22Rv1 (cell line): ENCODE data around the gene AHRR.

Source experiments
- H3K27ac ChIP-seq: fragments of 450-650 bp; 2 replicates; pipeline ENCODE4 v1.5.1; 2017
- ZFX ChIP-seq: fragments of 450-650 bp; IDR thresholded peaks from 2 replicates; pipeline ENCODE4 v1.6.1; 2017; ENCODE audit warnings: antibody characterized with exemption, borderline replicate concordance
- TF ChIP-seq, protein P1 (sequence below): fragments of 450-650 bp; IDR thresholded peaks from 2 replicates; pipeline ENCODE4 v1.5.1; 2017; ENCODE audit warnings: mild to moderate bottlenecking

AHRR gene

DNA sequence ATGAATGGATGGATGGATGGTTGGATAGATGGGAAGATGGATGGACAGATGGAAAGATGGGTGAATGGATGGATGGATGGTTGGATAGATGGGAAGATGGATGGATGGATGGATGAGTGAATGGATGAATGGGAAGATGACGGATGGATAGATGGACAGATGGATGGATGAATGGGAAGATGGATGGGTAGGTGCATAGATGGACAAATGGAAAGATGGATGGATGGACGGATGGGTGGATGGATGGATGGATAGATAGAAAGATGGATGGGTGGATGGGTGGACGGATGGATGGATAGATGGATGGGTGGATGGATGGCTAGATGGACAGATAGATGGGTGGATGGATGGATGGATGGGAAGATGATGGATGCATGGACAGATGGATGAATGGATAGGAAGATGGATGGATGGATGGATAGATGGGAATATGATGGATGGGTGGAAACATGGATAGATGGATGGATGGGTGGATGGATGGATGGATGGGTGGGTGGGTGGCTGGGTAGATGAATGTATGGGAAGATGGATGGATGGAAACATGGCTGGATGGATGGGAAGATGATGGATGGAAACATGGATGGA, 105.0 kb downstream of the AHRR start:
- no peak for TF ChIP-seq ZFX
- TF ChIP-seq, protein P1, sequence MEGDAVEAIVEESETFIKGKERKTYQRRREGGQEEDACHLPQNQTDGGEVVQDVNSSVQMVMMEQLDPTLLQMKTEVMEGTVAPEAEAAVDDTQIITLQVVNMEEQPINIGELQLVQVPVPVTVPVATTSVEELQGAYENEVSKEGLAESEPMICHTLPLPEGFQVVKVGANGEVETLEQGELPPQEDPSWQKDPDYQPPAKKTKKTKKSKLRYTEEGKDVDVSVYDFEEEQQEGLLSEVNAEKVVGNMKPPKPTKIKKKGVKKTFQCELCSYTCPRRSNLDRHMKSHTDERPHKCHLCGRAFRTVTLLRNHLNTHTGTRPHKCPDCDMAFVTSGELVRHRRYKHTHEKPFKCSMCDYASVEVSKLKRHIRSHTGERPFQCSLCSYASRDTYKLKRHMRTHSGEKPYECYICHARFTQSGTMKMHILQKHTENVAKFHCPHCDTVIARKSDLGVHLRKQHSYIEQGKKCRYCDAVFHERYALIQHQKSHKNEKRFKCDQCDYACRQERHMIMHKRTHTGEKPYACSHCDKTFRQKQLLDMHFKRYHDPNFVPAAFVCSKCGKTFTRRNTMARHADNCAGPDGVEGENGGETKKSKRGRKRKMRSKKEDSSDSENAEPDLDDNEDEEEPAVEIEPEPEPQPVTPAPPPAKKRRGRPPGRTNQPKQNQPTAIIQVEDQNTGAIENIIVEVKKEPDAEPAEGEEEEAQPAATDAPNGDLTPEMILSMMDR: no peak
- no peak overlapping the region for H3K27ac ChIP-seq

DNA sequence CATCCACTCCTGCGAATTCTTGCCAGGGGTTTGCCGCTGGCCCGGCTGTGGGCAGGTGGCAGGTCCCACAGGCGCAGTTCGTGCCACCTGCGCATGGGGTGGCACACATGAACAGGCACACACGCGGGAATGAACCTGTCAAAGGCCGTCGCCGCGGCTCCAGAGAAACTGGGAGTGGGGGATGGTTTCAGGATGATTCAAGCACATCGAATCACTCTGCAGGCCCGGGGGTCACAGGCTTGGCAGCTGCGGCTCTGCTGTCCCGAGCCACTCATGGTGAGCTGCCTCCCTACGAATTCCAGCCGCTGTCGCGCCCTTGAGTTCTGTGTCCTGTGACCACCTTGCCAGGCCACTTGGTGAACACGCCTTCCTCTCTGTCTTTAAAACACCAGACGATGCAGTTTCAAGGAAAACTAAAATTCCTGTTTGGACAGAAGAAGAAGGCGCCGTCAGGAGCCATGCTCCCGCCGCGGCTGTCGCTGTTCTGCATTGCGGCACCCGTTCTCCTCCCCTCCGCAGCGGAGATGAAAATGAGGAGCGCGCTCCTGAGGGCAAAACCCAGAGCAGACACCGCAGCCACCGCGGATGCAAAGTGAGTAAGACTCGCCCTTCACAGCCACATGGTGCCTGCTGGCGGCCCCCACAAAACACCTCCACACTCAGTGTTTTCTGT, 106.0 kb downstream of the AHRR start:
- TF ChIP-seq, protein P1: no peak
- no peak for TF ChIP-seq ZFX
- no peak overlapping the region for H3K27ac ChIP-seq

DNA sequence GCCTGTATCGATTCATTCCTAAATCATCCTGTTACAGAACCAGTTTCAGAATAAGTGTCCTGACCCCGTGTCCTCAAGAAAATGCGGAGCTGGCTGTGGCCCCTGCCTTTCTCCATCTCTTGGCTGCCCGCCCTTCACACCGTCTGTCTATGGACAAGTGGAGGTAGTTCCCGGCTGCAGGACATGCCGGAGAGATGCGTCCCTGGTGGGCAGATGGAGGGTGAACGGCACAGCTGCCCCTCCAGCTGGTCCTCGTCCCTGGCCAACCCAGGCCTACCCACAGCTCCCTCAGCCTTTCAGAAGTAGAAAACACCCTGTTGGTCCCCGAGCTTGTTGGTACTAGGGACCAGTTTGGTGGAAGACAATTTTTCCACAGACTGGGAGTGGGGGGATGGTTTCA, 106.7 kb downstream of the AHRR start:
- TF ChIP-seq, protein P1: no peak
- TF ChIP-seq ZFX: no peak
- no peak overlapping the region for H3K27ac ChIP-seq

DNA sequence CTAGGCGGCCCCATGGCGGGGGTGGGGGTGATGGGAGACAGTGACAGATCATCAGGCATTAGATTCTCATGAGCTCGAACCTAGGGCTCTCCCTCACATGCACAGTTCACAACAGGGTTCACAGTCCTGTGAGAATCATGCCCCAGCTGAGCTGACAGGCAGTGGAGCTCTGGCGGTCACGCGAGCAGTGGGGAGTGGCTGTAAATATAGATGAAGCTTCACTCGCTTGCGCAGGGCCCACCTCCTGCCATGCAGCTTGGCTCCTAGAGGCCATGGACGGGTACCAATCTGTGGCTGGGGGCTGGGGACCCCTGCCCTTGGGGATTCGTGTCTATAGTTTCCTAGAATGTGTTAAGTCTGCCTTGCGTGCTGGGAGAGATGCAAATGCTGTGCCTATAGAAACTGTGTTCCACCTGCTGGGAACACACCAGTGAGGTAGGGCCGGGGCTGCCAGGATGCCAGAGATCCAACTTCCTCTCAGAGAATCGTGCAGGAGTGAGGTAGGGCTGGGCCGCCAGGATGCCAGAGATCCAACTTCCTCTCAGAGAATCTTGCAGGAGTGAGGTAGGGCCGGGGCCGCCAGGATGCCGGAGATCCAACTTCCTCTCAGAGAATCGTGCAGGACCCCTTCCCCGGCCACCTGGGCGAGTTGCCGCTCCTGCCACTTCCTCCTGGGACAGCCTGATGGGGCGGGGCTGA, 107.4 kb downstream of the AHRR start:
- TF ChIP-seq ZFX: no peak
- TF ChIP-seq, protein P1: no peak

DNA sequence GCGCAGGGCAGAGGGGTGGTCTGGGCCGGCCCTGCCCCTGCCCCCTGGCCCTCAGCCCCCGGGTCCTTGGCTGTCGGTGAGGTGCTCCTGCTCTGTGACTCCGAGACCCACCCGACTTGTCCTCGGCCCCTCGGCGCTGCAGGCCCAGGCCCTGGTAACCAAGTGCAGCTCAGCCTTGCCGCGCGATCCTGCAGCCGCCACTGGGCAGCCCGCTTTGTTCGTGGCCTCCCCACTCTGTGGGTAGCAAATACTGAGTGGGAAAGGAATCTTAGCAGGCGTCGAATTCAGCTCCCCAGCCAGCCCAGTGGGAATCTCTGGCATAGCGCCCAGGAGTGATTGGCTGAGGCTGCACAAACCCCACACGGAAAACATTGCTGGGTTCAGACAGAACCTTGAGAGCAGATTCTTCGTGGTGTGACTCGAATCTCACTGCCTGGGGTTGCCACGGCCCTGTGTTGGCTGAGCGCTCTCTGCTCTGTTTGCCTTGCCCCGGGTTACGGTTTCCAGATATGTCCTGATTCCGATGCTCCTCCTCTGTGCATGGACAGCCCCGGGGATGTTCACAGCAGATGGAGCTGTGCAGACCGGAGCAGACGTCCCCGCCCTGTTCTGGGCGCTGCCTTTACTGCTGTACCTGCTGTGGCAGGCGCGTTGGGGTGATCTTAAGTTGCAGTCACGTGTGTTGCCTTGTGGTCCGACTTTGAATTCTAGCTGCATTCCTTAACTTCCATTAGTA, 108.1 kb downstream of the AHRR start:
- no peak for TF ChIP-seq ZFX
- TF ChIP-seq, protein P1: no peak
- H3K27ac ChIP-seq: no peak overlapping the region

More for the DNA sequence above, 107.4 kb downstream of the AHRR start:
- H3K27ac ChIP-seq: no peak overlapping the region

DNA sequence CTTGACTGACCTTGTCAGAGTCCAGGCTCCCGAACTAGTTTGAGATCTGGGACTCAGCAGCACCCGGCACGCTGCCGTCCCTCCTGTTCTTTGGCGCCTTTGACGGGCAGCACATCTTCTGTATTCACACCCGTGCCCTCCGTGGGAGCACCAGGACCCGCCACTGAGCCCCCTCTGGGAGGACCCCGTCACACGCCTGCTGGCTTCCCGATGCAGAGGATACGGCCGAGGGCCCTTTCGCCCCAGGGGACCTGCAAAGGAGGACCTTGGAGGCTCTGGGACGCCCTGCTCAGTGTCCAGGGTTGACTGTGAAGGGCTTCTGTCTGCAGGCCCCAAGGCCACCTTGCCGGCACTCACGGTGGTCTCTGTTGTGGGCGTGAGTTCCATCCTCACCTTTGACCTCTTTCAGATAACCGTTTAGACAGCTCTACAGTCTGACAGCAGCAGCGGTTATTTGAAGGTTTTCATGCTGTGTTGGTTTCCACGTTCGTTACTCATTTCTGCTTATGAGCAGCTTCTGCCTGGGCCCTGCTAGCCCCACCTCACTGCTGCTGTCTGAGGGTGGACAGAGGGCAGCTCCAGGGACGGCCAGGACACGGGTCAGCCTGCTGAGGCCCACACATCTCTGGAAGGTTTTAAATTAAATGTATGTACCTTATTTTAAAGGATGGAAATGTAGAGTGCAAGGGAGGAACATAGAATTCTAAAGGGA, 108.9 kb downstream of the AHRR start:
- TF ChIP-seq, protein P1: no peak
- no peak for TF ChIP-seq ZFX
- no peak overlapping the region for H3K27ac ChIP-seq
